Activated CD4-positive, alpha-beta T cell treated with anti-CD3 and anti-CD28 coated beads for 36 hours (primary cell): Measurements from ENCODE around the gene TNFRSF12A. TPM values are rescaled to one million over a fixed set of nuclear protein-coding genes. Genes with fewer than 3 reads are reported as not detected.
A peak's percentile ranks its signal among the peaks of the same experiment; 100 is the strongest.

Source experiments
- ATAC-seq: fragments of 200-7000 bp; cut with Tn5 transposase; one replicate; pipeline ENCODE4 v1.10.0; 2021; ENCODE audit warnings: mild to moderate bottlenecking, moderate library complexity
- CTCF ChIA-PET: fragments of 350-600 bp; sonication (Branson Sonifier 250); formaldehyde crosslinking; loops from one replicate; lab custom pipeline; 2021; ENCODE audit warnings: antibody characterized with exemption; lab: Charles Lee
- POLR2A ChIA-PET: fragments of 350-600 bp; sonication (Branson Sonifier 250); formaldehyde crosslinking; loops from one replicate; lab custom pipeline; 2021; ENCODE audit warnings: antibody characterized with exemption, inconsistent platforms; lab: Charles Lee
- DNase-seq: peaks from one replicate; pipeline ENCODE4 v3.0.0-alpha.2; 2020
- H3K27ac Mint-ChIP-seq: one replicate; pipeline ENCODE4 v1.8.0; 2021; ENCODE audit warnings: mixed read lengths
- H3K27me3 Mint-ChIP-seq: one replicate; pipeline ENCODE4 v1.8.0; 2021; ENCODE audit warnings: mixed read lengths
- H3K36me3 Mint-ChIP-seq: one replicate; pipeline ENCODE4 v1.8.0; 2021; ENCODE audit warnings: low read depth, mixed read lengths
- H3K4me1 Mint-ChIP-seq: one replicate; pipeline ENCODE4 v1.8.0; 2021; ENCODE audit warnings: mixed read lengths
- H3K4me3 Mint-ChIP-seq: one replicate; pipeline ENCODE4 v1.8.0; 2021; ENCODE audit warnings: mild to moderate bottlenecking, moderate library complexity, mixed read lengths
- H3K9me3 Mint-ChIP-seq: one replicate; pipeline ENCODE4 v1.8.0; 2021; ENCODE audit warnings: low read depth, mixed read lengths
- intact Hi-C, 2 experiments: fragments of 100-400 bp; cut with DNase I in 1 of 2; cut with micrococcal nuclease in 1 of 2; formaldehyde crosslinking; loops; one replicate each; pipeline versions ENCODE4 v1.14.2 to v1.15.1; 2022 to 2024; cut with DNase I, micrococcal nuclease
- total RNA-seq, 2 experiments: library from RNA; stranded (reverse); gene quantifications; one replicate each; pipeline ENCODE4 v1.2.3, GENCODE V29; 2021

Gene TNFRSF12A
- total RNA-seq, 2 experiments from 2014 or later = 5.4 to 7.7 TPM

- ChIA-PET CTCF (interaction anchor here (0.8 kb wide), 1 partner anchor 143 kb away, joined by 3 read pairs; no protein-coding TSS in a partner anchor), POLR2A (no interaction called here)
- intact Hi-C loops = no loop called here
- DNase-seq = no peak
- H3K9me3 Mint-ChIP-seq = no peaks in the 10 kb centered on the region
- H3K27ac Mint-ChIP-seq = no peak within 1 kb of the TSS
- peaks cover 7% of the 10 kb centered on the region for H3K4me1 Mint-ChIP-seq
- ATAC-seq = no peak
- H3K4me3 Mint-ChIP-seq = no peak within 1 kb of the TSS
- peaks cover 60% of the 10 kb centered on the region for H3K27me3 Mint-ChIP-seq
- no peaks in the 10 kb centered on the region for H3K36me3 Mint-ChIP-seq
Observed at GRCh38 chr16:3036726-3037315, 16.7 kb downstream of the TNFRSF12A start, which contains the start of gene BICDL2. Gene BICDL2, minus strand, starts transcription at chr16:3036944. Its CDS starts 1,448 bp downstream, at chr16:3035496.

- Mint-ChIP-seq H3K27me3 (peaks cover 54% of the 10 kb centered on the region), H3K9me3 (no peaks in the 10 kb centered on the region), H3K4me1 (peaks cover 7% of the 10 kb centered on the region), H3K27ac (no peak overlapping the region), H3K36me3 (no peaks in the 10 kb centered on the region), H3K4me3 (no peak overlapping the region)
- intact Hi-C loops = no loop called here
- ATAC-seq = no peak
- ChIA-PET CTCF (interaction anchor here (0.7 to 2.6 kb wide), 3 partner anchors 8 to 268 kb away, joined by 3 to 15 read pairs (median 6); no protein-coding TSS in a partner anchor), POLR2A (no interaction called here)
- DNase-seq = no peak
Observed at GRCh38 chr16:3038256-3038655, 18.1 kb downstream of the TNFRSF12A start.

- Mint-ChIP-seq H3K4me3 (no peak overlapping the region), H3K36me3 (no peaks in the 10 kb centered on the region), H3K9me3 (no peaks in the 10 kb centered on the region), H3K27ac (no peak overlapping the region), H3K27me3 (peaks cover 53% of the 10 kb centered on the region), H3K4me1 (peaks cover 7% of the 10 kb centered on the region)
- intact Hi-C loops = no loop called here
- POLR2A ChIA-PET = no interaction called here
- CTCF ChIA-PET = interaction anchor here (1.0 to 2.6 kb wide), 4 partner anchors 8 to 16 kb away, joined by 3 to 15 read pairs (median 4); no protein-coding TSS in a partner anchor
- DNase-seq (no peak), ATAC-seq (no peak)
Observed at GRCh38 chr16:3038896-3039295, 18.7 kb downstream of the TNFRSF12A start.

DNA sequence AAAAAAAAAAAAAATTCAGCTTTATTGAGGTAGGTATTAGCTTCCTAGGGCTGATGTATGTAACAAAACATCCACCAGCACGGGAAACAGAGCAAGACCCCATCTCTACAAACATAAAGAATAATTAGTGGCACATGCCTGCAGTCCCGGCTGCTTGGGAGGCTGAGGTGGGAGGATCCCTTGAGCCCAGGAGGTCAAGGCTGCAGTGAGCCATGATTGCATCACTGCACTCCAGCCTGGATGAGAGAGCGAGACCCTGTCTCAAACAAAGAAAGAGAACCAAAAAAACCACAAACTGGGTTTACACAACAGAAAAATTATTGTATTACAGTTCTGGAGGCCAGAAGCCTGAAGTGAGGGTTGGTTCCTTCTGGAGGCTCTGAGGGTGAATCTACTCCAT lies 22.2 kb downstream of the TNFRSF12A start:
- Mint-ChIP-seq H3K27me3 (peaks cover 53% of the 10 kb centered on the region), H3K9me3 (no peaks in the 10 kb centered on the region), H3K4me3 (no peak overlapping the region), H3K4me1 (peaks cover 11% of the 10 kb centered on the region), H3K36me3 (no peaks in the 10 kb centered on the region), H3K27ac (no peak overlapping the region)
- DNase-seq = no peak
- intact Hi-C loops = no loop called here
- CTCF ChIA-PET = interaction anchor here (0.7 to 2.2 kb wide), 5 partner anchors 11 to 120 kb away, joined by 3 to 10 read pairs (median 6); no protein-coding TSS in a partner anchor
- POLR2A ChIA-PET = interaction anchor here (0.6 kb wide), 1 partner anchor 53 kb away, joined by 5 read pairs; no protein-coding TSS in a partner anchor
- ATAC-seq = no peak

- no peak for DNase-seq
- Mint-ChIP-seq H3K4me1 (peaks cover 14% of the 10 kb centered on the region), H3K36me3 (no peaks in the 10 kb centered on the region), H3K9me3 (no peaks in the 10 kb centered on the region), H3K27ac (no peak overlapping the region), H3K27me3 (peaks cover 46% of the 10 kb centered on the region), H3K4me3 (peak overlapping the region; percentile 63)
- ChIA-PET POLR2A (interaction anchor here (1.0 kb wide), 1 partner anchor 9 kb away, joined by 4 read pairs; no protein-coding TSS in a partner anchor), CTCF (interaction anchor here (0.7 to 1.7 kb wide), 3 partner anchors 13 to 85 kb away, joined by 3 to 12 read pairs (median 8); partner anchors contain the start of genes HCFC1R1 and THOC6)
- ATAC-seq = no peak
- intact Hi-C loops = no loop called here
Observed at GRCh38 chr16:3044708-3045107, 24.5 kb downstream of the TNFRSF12A start.

- DNase-seq = no peak
- peak; percentile 19 for ATAC-seq
- ChIA-PET POLR2A (no interaction called here), CTCF (interaction anchor here (0.9 to 1.7 kb wide), 5 partner anchors 11 to 122 kb away, joined by 4 to 12 read pairs (median 4); no protein-coding TSS in a partner anchor)
- intact Hi-C loops = no loop called here
- H3K27ac Mint-ChIP-seq = no peak within 1 kb of the TSS
- peaks cover 42% of the 10 kb centered on the region for H3K27me3 Mint-ChIP-seq
- no peaks in the 10 kb centered on the region for H3K36me3 Mint-ChIP-seq
- H3K4me1 Mint-ChIP-seq = peaks cover 14% of the 10 kb centered on the region
- H3K9me3 Mint-ChIP-seq = no peaks in the 10 kb centered on the region
- H3K4me3 Mint-ChIP-seq = peak within 1 kb of the TSS; percentile 63
Observed at GRCh38 chr16:3045758-3046640, 25.8 kb downstream of the TNFRSF12A start, which contains the start of gene MMP25. Gene MMP25, plus strand, starts transcription at chr16:3046561. Its CDS starts 357 bp downstream, at chr16:3046918.

DNA sequence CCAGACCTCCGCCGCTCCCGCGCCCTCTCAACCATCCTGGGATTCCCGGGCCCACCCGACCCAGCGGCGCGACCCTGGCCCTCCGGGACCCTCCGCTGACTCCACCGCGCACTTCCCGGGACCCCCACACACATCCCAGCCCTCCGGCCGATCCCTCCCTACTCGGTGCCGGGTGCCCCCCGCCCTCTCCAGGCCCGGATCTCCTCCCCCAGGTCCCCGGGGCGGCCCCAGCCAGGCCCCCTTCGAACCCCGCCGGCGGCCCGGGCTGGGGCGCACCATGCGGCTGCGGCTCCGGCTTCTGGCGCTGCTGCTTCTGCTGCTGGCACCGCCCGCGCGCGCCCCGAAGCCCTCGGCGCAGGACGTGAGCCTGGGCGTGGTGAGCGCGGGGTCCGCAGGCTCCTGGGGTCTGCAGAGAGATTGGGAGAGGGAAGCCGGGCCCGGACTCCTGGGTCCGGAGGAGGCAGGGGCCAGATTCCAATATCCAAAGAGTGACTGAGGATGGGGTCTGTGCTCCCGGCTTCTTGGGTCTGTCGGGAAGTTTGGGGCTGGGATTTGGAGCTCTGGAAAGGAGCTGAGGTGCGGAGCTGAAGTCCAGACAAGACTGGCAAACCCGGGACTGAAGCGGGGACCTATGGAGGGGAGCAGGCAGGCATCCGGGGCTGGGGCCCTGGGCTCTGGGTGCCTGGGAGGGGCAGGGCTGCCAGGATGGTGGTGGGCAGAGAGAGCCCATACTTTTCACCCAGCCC lies 26.6 kb downstream of the TNFRSF12A start:
- POLR2A ChIA-PET = no interaction called here

DNA sequence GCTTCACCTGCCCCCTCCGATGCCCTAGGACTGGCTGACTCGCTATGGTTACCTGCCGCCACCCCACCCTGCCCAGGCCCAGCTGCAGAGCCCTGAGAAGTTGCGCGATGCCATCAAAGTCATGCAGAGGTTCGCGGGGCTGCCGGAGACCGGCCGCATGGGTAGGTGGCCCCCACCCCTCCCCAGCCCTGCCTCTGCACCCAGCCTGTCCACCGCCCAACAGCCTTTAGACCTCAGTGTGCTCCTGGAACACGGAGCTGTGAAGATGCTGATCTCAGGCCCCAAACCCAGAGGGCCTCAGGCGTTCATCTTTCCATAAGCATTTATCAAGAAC lies 27.2 kb downstream of the TNFRSF12A start:
- H3K4me3 Mint-ChIP-seq = no peak overlapping the region
- DNase-seq (no peak), ATAC-seq (no peak)
- ChIA-PET CTCF (interaction anchor here (2.1 to 6.0 kb wide), 3 partner anchors 11 to 82 kb away, joined by 5 to 61 read pairs (median 13); no protein-coding TSS in a partner anchor), POLR2A (no interaction called here)
- no peaks in the 10 kb centered on the region for H3K9me3 Mint-ChIP-seq
- peaks cover 19% of the 10 kb centered on the region for H3K4me1 Mint-ChIP-seq
- no peaks in the 10 kb centered on the region for H3K36me3 Mint-ChIP-seq
- H3K27ac Mint-ChIP-seq = no peak overlapping the region
- H3K27me3 Mint-ChIP-seq = peaks cover 40% of the 10 kb centered on the region
- intact Hi-C loops = no loop called here

More for the DNA sequence above, 26.6 kb downstream of the TNFRSF12A start:
- CTCF ChIA-PET = interaction anchor here (2.1 to 6.0 kb wide), 3 partner anchors 12 to 83 kb away, joined by 5 to 61 read pairs (median 13); no protein-coding TSS in a partner anchor
- intact Hi-C loops = no loop called here
- Mint-ChIP-seq H3K9me3 (no peaks in the 10 kb centered on the region), H3K27me3 (peaks cover 40% of the 10 kb centered on the region), H3K27ac (no peak overlapping the region), H3K36me3 (no peaks in the 10 kb centered on the region), H3K4me3 (peak overlapping the region; percentile 43), H3K4me1 (peaks cover 19% of the 10 kb centered on the region)
- ATAC-seq (peak; percentile 31), DNase-seq (peak; percentile 43)

DNA sequence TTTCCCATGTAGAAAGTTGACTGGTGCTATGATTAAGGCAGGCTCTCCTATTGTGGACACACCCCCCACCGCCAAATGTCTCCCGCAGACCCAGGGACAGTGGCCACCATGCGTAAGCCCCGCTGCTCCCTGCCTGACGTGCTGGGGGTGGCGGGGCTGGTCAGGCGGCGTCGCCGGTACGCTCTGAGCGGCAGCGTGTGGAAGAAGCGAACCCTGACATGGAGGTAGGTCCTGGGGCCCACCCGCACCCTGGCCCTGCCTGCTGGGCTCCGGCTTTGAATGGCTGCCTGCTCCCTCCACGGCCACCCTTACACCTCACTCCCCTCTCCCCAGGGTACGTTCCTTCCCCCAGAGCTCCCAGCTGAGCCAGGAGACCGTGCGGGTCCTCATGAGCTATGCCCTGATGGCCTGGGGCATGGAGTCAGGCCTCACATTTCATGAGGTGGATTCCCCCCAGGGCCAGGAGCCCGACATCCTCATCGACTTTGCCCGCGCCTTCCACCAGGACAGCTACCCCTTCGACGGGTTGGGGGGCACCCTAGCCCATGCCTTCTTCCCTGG lies 29.8 kb downstream of the TNFRSF12A start:
- H3K4me1 Mint-ChIP-seq = peaks cover 25% of the 10 kb centered on the region

DNA sequence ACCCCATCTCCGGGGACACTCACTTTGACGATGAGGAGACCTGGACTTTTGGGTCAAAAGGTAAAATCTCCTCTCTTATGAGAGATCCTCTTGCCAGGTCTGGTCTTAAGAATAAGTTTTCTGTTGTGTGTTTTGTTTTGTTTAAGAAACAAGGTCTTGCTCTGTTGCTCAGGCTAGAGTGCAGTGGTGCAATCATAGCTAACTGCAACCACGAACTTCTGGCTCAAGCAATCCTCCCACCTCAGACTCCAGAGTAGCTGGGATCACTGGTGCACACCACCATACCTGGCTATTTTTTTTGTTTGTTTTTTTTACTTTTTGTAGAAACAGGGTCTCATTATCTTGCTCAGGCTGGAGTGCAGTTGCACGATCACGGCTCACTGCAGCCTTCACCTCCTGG lies 30.3 kb downstream of the TNFRSF12A start:
- H3K4me3 Mint-ChIP-seq = no peak overlapping the region
- intact Hi-C loops = no loop called here
- peaks cover 26% of the 10 kb centered on the region for H3K4me1 Mint-ChIP-seq
- ChIA-PET CTCF (interaction anchor here (1.0 to 6.0 kb wide), 3 partner anchors 19 to 116 kb away, joined by 3 to 61 read pairs (median 3); no protein-coding TSS in a partner anchor), POLR2A (no interaction called here)
- no peak overlapping the region for H3K27ac Mint-ChIP-seq
- DNase-seq = no peak
- ATAC-seq = no peak
- peaks cover 15% of the 10 kb centered on the region for H3K27me3 Mint-ChIP-seq
- peaks cover 6% of the 10 kb centered on the region for H3K36me3 Mint-ChIP-seq
- no peaks in the 10 kb centered on the region for H3K9me3 Mint-ChIP-seq

More for the DNA sequence above, 29.8 kb downstream of the TNFRSF12A start:
- POLR2A ChIA-PET = no interaction called here
- no peak overlapping the region for H3K4me3 Mint-ChIP-seq
- intact Hi-C loops = no loop called here
- no peak overlapping the region for H3K27ac Mint-ChIP-seq
- peaks cover 19% of the 10 kb centered on the region for H3K27me3 Mint-ChIP-seq
- DNase-seq (no peak), ATAC-seq (no peak)
- CTCF ChIA-PET = interaction anchor here (1.0 to 6.0 kb wide), 2 partner anchors 19 to 116 kb away, joined by 3 to 61 read pairs; no protein-coding TSS in a partner anchor
- H3K9me3 Mint-ChIP-seq = no peaks in the 10 kb centered on the region
- peaks cover 4% of the 10 kb centered on the region for H3K36me3 Mint-ChIP-seq
